Activated CD8-positive, alpha-beta memory T cell treated with anti-CD3 and anti-CD28 coated beads, Interleukin-2, amount 10 ng/mL, durations not matched to agents 7 days and 5 days (primary cell): ENCODE measurements around the gene KLK15. TPM values are rescaled to one million over a fixed set of nuclear protein-coding genes. Genes with fewer than 3 reads are reported as not detected.
"Not testable (repeated sequence)": the region's sequence is repeated elsewhere in the genome, so short reads cannot be mapped to it uniquely, and the experiment has no call there.

Experiments used
- ATAC-seq: fragments of 150-1000 bp; cut with Tn5 transposase; one replicate; pipeline ENCODE4 v1.10.0; 2021; ENCODE audit warnings: moderate library complexity
- CTCF ChIA-PET: fragments of 350-600 bp; sonication (Branson Sonifier 250); formaldehyde crosslinking; loops from one replicate; lab custom pipeline; 2021; ENCODE audit warnings: antibody characterized with exemption; lab: Charles Lee
- DNase-seq: peaks from one replicate; pipeline ENCODE4 v3.0.0-alpha.2; 2020
- H3K27ac Mint-ChIP-seq: one replicate; pipeline ENCODE4 v1.8.0; 2021; ENCODE audit warnings: mild to moderate bottlenecking, mixed read lengths
- H3K27me3 Mint-ChIP-seq: one replicate; pipeline ENCODE4 v1.8.0; 2021; ENCODE audit warnings: mixed read lengths
- H3K36me3 Mint-ChIP-seq: one replicate; pipeline ENCODE4 v1.8.0; 2021; ENCODE audit warnings: mild to moderate bottlenecking, mixed read lengths
- H3K4me1 Mint-ChIP-seq: one replicate; pipeline ENCODE4 v1.8.0; 2021; ENCODE audit warnings: mixed read lengths
- H3K4me3 Mint-ChIP-seq: one replicate; pipeline ENCODE4 v1.8.0; 2021; ENCODE audit warnings: mild to moderate bottlenecking, moderate library complexity, mixed read lengths
- H3K9me3 Mint-ChIP-seq: one replicate; pipeline ENCODE4 v1.8.0; 2022; ENCODE audit warnings: low read depth, mixed read lengths
- total RNA-seq, 2 experiments: library from RNA; stranded (reverse); gene quantifications; one replicate each; pipeline ENCODE4 v1.2.3, GENCODE V29; 2021

KLK15 gene
- total RNA-seq, 2 experiments from 2014 or later: not detected

DNA sequence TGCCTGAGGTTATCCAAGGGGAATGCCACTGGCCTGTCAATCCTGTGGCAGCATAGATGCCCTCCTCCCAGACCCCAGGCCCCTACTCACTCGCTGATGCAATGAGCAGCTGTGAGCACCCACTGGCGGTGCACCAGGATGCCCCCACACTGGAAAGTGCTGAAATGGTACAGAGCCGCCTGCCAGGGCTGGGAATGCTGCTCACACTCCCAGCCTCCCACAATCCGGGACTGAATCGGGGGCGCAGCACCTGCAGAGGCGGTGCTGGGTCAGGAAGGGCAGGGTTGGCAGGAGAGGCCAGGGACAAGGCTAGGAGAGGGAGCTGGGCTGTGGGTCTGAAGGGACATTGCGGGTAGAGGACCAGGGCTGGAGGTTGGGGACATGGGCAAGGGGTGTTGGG is 11.8 kb downstream of the KLK15 start:
- Mint-ChIP-seq H3K36me3 (no peaks in the 10 kb centered on the region), H3K9me3 (no peaks in the 10 kb centered on the region), H3K4me1 (peaks cover 36% of the 10 kb centered on the region), H3K27me3 (peaks cover 44% of the 10 kb centered on the region), H3K4me3 (no peak overlapping the region), H3K27ac (no peak overlapping the region)
- CTCF ChIA-PET: no interaction called here
- DNase-seq (no peak), ATAC-seq (no peak)

DNA sequence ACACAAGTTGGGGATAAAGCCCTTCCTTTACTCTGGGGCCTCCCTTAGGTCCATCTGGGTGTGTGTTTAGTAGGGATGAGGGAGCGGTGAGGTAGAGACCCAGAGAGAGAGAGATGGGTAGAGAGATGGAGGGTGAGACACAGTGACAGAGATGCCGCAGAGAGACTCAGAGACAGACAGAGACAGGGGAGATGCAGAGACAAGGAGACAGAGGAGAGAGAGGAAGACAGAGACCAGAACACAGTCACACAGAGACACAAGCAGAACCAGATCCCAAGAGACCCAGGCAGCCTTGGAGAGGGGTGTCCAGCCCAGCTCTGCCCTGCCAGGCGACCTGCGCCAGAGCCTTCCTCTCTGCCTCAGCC is 12.1 kb downstream of the KLK15 start:
- CTCF ChIA-PET: no interaction called here
- H3K27me3 Mint-ChIP-seq: peaks cover 44% of the 10 kb centered on the region
- H3K36me3 Mint-ChIP-seq: no peaks in the 10 kb centered on the region
- no peak overlapping the region for H3K27ac Mint-ChIP-seq
- H3K4me3 Mint-ChIP-seq: no peak overlapping the region
- DNase-seq: no peak
- no peak for ATAC-seq
- H3K9me3 Mint-ChIP-seq: no peaks in the 10 kb centered on the region
- H3K4me1 Mint-ChIP-seq: peaks cover 40% of the 10 kb centered on the region

DNA sequence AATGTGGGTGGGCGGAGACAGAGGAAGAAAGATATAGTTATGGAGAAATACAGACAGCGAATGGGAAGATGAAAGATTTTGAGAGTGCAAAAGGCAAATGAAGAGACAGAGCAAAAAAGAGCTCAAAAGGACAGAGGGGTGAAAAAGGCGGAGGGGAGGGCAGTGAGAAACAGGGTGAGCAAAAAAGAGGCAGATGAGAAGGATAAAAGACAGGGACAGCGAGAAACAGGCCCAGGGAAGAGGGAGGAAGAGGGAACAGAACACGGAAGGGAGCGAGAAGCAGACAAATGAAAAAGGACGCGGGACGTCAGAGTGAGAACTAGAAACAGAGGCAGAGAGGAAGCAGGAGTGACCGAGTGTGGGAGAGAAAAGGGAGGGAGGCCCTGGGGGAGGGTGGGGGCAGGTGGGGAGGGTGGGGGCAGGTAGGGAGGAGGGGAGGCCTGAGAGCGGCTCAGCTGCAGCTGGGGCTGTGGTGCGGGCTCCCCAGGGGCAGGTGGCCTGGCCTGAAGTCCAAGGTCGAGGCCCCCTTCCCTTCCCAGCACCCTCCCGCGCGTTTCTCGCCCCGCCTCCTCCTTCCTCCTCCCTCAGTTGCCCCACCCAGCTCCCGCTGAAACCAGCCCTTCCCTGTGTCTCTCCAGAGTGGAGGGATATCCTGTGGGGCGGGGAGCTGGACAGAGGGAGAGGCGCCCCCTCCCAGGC is 12.7 kb downstream of the KLK15 start:
- H3K27me3 Mint-ChIP-seq: peaks cover 42% of the 10 kb centered on the region
- no peaks in the 10 kb centered on the region for H3K36me3 Mint-ChIP-seq
- ATAC-seq (no peak), DNase-seq (no peak)
- peaks cover 41% of the 10 kb centered on the region for H3K4me1 Mint-ChIP-seq
- peak overlapping the region; percentile 67 for H3K4me3 Mint-ChIP-seq
- CTCF ChIA-PET: no interaction called here
- H3K27ac Mint-ChIP-seq: peak overlapping the region; percentile 22
- no peaks in the 10 kb centered on the region for H3K9me3 Mint-ChIP-seq

DNA sequence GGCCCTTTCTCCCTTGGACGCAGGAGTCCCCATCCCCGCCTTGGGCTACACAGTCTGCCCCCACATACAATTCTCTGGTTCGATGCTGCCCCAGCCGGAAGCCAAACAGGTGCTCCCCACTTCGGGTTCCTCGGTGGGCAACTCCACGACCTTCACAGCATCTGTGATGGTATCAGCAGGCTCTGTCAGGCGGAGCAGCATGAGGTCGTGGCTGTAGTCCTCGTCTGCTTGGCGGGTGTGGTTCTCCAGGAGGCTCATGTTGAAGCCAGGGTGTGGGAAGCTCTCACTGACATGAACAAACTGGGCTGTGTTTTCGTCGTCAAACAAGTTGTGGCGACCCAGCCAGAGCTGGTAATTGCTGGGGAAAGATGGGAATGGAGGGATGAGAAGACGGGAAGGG is 13.3 kb downstream of the KLK15 start:
- DNase-seq (no peak), ATAC-seq (no peak)
- CTCF ChIA-PET: no interaction called here
- peak overlapping the region; percentile 67 for H3K4me3 Mint-ChIP-seq
- H3K9me3 Mint-ChIP-seq: no peaks in the 10 kb centered on the region
- H3K27me3 Mint-ChIP-seq: peaks cover 42% of the 10 kb centered on the region
- no peaks in the 10 kb centered on the region for H3K36me3 Mint-ChIP-seq
- H3K27ac Mint-ChIP-seq: no peak overlapping the region
- peaks cover 41% of the 10 kb centered on the region for H3K4me1 Mint-ChIP-seq

DNA sequence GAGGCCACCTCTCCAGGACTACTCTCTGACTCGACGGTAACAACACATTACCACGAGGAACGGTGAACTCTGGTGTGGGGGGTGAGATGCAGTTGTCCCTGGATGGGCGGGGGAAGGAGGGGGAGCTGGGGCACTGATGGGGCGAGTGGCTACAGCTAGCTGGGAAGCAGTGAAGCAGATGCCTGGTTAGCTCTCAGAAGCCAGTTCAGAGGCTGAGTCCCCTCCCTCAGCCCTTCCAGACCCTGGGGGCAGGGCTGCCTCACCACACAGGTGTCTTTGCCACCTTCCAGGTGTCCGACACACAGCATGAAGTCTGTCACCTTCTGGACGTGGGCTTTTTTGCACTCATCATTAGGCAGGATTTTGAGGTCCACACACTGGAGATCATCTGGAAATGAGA is 13.7 kb downstream of the KLK15 start:
- Mint-ChIP-seq H3K27me3 (peaks cover 42% of the 10 kb centered on the region), H3K27ac (no peak overlapping the region), H3K9me3 (no peaks in the 10 kb centered on the region), H3K4me3 (no peak overlapping the region), H3K4me1 (peaks cover 41% of the 10 kb centered on the region), H3K36me3 (no peaks in the 10 kb centered on the region)
- CTCF ChIA-PET: no interaction called here
- DNase-seq (no peak), ATAC-seq (no peak)

DNA sequence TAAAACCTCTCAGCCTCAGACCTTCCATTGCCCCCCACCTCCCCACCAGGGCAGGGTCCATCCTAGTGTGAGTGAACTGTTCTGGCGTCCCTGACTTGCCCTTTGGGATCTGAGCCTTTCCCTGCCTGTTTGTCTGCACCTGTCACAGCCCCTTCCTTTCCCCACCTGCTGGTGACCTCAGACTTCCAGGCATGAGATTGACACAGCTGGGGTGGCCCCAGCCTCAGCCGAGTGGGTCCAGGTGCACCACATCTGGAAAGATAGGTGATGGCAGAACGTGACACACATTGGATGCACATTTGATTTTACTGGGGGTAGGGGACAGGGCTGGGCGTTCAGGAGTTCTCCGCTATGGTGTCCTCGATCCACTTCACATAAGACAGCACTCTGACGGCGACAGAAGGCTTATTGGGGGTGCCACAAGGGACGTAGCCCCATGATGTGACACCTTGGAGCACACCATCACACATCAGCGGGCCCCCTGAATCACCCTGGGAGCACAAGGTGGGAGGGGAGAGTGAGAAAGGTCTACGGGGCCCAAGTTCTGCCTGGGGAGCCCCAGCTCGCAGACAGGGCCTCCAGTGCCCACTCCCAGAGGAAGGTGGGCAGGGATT is 14.4 kb downstream of the KLK15 start:
- Mint-ChIP-seq H3K4me1 (peaks cover 41% of the 10 kb centered on the region), H3K4me3 (peak overlapping the region; percentile 76), H3K36me3 (no peaks in the 10 kb centered on the region), H3K27me3 (peaks cover 42% of the 10 kb centered on the region), H3K27ac (no peak overlapping the region), H3K9me3 (no peaks in the 10 kb centered on the region)
- ATAC-seq (no peak), DNase-seq (no peak)
- CTCF ChIA-PET: interaction anchor here (1.6 kb wide), 1 partner anchor 103 kb away, joined by 4 read pairs; no protein-coding TSS in a partner anchor

DNA sequence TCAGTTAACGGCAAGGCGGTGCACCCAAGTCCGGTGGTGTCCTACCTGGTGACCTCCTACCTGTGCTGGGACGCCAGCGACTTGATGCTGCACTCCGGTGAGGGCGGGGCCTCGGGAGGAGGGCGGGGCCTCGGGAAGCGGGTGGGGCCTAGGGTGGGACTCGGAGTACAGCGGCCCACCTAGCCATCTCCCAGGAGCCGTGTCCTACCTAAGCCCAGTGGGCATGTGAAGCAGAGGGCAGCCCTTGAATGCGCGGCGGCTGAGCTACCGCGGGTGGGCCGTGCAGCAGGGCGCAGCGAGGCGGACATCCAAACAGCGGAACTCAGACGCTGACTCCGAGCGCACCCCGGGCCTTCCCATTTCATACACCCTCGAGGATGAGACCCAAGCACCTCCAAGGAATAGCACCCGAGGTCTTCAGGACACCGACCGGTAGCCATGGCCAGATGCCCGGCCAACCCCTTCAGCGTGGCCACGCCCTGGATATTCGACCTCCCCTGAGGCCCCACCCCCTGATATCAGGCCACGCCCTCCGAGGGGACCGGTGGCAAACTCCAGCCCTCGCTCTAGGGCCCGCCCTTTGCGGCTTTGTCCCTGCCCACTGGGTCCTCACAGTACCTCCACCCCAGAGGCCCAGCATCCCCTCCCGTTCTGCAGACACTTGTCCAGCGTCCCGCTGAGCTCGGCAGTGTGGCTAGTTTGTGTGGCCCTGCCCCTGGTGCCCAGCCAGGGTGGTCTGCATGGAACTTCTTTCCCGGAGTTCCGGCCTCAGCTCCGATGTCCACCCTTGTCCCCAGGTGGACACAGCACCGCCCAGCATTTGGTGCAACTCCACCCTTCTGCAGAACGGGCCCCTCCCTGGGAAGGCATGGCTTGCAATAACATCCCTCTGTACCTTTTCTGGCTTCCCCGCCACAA is 15.2 kb downstream of the KLK15 start:
- peak overlapping the region; percentile 76 for H3K4me3 Mint-ChIP-seq
- no peaks in the 10 kb centered on the region for H3K36me3 Mint-ChIP-seq
- peaks cover 42% of the 10 kb centered on the region for H3K27me3 Mint-ChIP-seq
- no peaks in the 10 kb centered on the region for H3K9me3 Mint-ChIP-seq
- peak overlapping the region; percentile 84 for H3K27ac Mint-ChIP-seq
- ATAC-seq: peak; percentile 77
- CTCF ChIA-PET: interaction anchor here (1.6 kb wide), 1 partner anchor 104 kb away, joined by 4 read pairs; no protein-coding TSS in a partner anchor
- H3K4me1 Mint-ChIP-seq: peaks cover 41% of the 10 kb centered on the region
- DNase-seq: peak; percentile 84

DNA sequence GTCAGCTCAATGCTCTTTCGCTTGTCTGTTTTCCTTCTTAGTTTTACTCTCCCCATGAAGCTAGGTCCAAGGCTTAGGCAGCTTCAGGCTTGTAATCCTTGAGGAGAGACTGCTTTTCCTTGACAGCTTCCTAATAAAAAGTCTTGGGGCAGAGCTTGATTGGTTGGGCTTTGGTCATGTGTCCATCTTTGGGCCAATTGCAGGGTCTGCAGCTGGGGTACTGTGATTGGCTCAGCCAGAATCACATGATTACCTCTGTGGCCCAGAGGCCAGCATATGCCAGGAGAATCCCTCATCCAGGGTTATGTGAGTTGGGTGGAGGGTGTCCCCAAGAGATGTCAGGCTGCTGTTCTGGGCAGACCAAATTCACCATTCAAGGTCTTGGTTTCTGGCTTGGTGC is 17.9 kb downstream of the KLK15 start:
- no peak for DNase-seq
- no peaks in the 10 kb centered on the region for H3K36me3 Mint-ChIP-seq
- CTCF ChIA-PET: interaction anchor here (0.5 to 1.3 kb wide), 2 partner anchors 32 to 472 kb away, joined by 3 read pairs; no protein-coding TSS in a partner anchor

DNA sequence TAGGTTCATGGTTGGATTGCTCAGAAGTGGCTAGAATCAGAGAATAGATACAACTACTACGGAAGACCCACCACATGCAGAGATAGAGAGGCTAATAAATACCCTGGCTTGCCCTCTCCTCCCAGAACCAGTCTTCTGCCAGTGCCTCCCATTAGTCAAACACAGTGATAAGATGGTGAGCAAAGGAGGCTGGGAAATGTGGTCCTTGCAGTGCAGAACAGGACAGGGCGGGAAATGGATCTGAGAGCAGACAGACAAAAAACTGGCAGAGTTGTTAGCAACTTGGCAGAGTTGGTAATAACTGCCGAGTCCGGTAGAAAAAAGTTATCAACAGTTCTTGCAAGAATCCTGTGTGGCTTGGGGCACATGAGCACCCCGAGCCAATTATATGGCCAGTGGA is 18.5 kb downstream of the KLK15 start:
- no peak for ATAC-seq
- no peak overlapping the region for H3K4me3 Mint-ChIP-seq
- no peak for DNase-seq
- peaks cover under 1% of the 10 kb centered on the region for H3K9me3 Mint-ChIP-seq
- H3K27ac Mint-ChIP-seq: no peak overlapping the region
- H3K4me1 Mint-ChIP-seq: peaks cover 32% of the 10 kb centered on the region
- peaks cover 20% of the 10 kb centered on the region for H3K27me3 Mint-ChIP-seq
- no peaks in the 10 kb centered on the region for H3K36me3 Mint-ChIP-seq
- CTCF ChIA-PET: interaction anchor here (1.3 kb wide), 1 partner anchor 31 kb away, joined by 3 read pairs; no protein-coding TSS in a partner anchor

More for the DNA sequence above, 17.9 kb downstream of the KLK15 start:
- peaks cover 35% of the 10 kb centered on the region for H3K4me1 Mint-ChIP-seq
- ATAC-seq: no peak
- H3K27ac Mint-ChIP-seq: no peak overlapping the region
- H3K9me3 Mint-ChIP-seq: no peaks in the 10 kb centered on the region
- no peak overlapping the region for H3K4me3 Mint-ChIP-seq
- H3K27me3 Mint-ChIP-seq: peaks cover 26% of the 10 kb centered on the region

DNA sequence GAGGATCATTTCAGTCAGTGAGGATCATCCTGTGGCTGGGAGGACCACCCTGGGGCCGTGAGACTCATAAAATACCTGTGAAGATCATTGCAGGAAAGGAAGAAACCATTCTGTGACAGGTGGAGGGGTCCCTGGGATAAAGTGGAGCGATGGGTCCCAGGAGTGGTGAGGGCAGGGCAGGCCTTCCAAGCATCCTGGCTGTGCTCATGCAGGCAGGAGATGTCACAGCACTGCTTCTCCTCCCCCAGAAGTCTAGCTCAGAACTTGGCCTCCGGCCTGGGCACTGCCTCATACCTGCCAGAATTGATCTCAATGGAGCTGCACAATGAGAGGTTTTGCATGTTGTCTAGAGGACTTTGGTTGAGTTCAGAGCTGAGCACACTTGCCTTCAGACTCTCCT is 20.9 kb downstream of the KLK15 start:
- DNase-seq (no peak), ATAC-seq (no peak)
- H3K4me1 Mint-ChIP-seq: peaks cover 18% of the 10 kb centered on the region
- no peak overlapping the region for H3K27ac Mint-ChIP-seq
- peaks cover 2% of the 10 kb centered on the region for H3K9me3 Mint-ChIP-seq
- H3K4me3 Mint-ChIP-seq: no peak overlapping the region
- H3K27me3 Mint-ChIP-seq: peaks cover 6% of the 10 kb centered on the region
- CTCF ChIA-PET: no interaction called here
- H3K36me3 Mint-ChIP-seq: no peaks in the 10 kb centered on the region

DNA sequence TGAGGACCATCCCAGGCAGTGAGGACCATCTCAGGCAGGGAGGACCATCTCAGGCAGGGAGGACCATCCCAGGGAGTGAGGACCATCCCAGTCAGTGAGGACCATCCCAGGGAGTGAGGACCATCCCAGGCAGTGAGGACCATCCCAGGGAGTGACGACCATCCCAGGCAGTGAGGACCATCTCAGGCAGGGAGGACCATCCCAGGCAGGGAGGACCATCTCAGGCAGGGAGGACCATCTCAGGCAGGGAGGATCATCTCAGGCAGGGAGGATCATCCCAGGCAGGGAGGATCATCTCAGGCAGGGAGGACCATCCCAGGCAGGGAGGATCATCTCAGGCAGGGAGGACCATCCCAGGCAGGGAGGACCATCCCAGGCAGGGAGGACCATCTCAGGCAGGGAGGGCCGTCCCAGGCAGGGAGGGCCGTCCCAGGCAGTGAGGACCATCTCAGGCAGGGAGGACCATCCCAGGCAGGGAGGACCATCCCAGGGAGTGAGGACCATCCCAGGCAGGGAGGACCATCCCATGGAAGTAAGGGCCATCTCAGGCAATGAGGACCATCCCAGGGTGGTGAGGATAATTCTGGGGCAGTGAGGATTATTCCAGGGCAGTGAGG is 21.6 kb downstream of the KLK15 start:
- H3K36me3 Mint-ChIP-seq, ATAC-seq, H3K9me3 Mint-ChIP-seq, H3K27ac Mint-ChIP-seq, H3K27me3 Mint-ChIP-seq, DNase-seq, H3K4me3 Mint-ChIP-seq, CTCF ChIA-PET: not testable (repeated sequence)
- peaks cover 11% of the 10 kb centered on the region for H3K4me1 Mint-ChIP-seq

DNA sequence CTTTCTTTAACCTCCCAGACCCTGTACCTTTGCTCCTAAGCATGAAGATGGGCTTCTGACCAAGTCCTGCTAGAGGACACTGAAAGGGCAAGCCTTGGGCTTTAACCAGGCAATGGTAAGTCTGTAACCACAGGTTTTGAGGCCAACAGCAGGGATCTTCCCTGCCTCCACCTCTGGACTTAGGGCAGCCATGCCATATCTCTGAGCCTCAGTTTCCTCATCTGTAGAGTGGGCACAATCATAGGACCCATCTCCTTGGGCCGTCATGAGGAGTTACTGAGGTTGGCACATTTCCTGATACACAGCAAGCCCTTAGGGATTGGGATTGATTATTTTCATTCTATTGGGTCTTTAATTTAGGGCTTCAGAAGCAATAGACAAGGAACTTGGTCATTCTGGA is 24.5 kb downstream of the KLK15 start:
- Mint-ChIP-seq H3K27ac (no peak overlapping the region), H3K4me1 (peaks cover 14% of the 10 kb centered on the region), H3K27me3 (peaks cover 4% of the 10 kb centered on the region), H3K9me3 (peaks cover 2% of the 10 kb centered on the region), H3K36me3 (peaks cover 3% of the 10 kb centered on the region), H3K4me3 (no peak overlapping the region)
- no peak for DNase-seq
- CTCF ChIA-PET: interaction anchor here (0.6 kb wide), 1 partner anchor 16 kb away, joined by 3 read pairs; no protein-coding TSS in a partner anchor
- ATAC-seq: no peak
